HG02852 (cell line): ENCODE results near the gene PPP1R9A.

Experiments used
- ATAC-seq: cut with Tn5 transposase; IDR thresholded peaks from one replicate; pipeline ENCODE4 v1.9.1; 2021; ENCODE audit warnings: mild to moderate bottlenecking, moderate library complexity; ENCODE audit not compliant: unreplicated experiment

The PPP1R9A gene

GRCh38 chr7:95190515-95190914 lies 283.1 kb downstream of the PPP1R9A start:
- ATAC-seq, result no peak

- ATAC-seq, result no peak
These were observed 284.4 kb downstream of the PPP1R9A start for GRCh38 chr7:95191795-95192194.

DNA sequence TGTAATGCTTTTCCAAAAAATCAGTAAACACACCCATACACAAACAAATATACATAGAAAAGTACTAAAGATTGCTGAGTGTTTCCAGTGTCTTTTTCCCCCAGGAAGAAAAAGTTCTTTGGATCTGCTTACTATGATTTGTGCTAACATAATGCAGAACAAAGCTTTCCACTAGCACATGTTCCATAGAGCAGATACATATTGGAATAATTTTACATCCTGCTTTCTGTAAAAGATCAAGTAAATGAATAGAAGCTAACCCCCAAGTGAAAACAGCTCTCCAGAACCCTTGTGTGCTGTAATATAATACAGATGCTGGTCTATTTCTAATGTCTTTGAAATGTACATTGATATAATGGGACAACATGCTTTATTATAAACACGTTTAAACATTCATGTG lies 291.5 kb downstream of the PPP1R9A start:
- ATAC-seq, result no peak

DNA sequence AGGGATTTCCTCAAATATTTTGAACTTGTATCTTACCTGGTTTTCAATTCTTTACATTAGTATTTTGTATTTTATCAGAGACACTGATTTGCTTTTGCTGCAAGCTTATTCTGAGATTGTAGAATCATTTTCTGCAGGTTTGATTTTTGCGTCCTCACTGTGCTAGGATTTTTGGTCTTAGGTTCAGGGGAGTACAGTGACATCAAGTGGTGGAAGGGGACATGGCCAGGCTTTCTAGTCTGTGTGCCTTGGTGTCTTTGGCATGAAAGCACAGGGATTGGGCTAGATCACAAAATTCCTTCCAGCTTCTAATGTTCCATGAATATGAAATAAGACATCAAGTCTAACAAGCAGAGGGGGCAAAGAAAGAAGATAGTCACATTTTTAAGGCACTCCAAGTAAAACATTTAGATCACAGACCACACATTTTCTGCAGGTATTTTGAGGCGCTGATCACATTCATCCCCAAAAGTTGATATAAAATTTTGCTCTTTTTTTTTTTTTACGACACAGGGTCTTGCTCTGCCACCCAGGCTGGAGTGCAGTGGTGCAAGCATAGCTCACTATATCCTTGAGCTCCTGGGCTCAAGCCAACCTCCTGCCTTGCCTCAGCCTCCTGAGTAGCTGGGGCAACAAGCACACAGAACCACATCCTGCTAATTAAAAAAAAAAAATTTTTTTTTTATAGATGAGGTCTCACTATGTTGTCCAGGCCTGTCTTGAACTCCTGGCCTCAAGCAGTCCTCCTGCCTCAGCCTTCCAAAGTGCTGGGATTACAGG lies 292.6 kb downstream of the PPP1R9A start:
- peak; percentile 69 for ATAC-seq

DNA sequence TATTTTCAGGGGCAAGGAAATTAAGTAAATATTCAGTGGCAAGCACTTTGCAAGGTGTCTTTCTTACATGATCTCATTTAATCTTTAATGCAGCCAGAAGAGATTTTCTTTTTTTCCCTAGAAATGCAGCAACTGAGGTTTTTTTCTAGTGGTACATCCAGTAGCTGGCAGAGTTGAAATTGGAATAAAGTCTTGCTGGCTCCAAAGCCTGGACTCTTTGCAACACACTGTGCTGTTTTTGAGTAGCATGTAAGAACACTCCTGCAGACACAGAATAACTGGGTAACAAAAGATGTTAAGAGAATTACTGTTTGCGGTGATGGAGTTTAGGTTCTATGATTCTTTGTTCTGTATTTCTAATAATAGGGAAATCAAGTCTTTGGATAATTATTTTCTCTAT lies 293.3 kb downstream of the PPP1R9A start:
- no peak for ATAC-seq

DNA sequence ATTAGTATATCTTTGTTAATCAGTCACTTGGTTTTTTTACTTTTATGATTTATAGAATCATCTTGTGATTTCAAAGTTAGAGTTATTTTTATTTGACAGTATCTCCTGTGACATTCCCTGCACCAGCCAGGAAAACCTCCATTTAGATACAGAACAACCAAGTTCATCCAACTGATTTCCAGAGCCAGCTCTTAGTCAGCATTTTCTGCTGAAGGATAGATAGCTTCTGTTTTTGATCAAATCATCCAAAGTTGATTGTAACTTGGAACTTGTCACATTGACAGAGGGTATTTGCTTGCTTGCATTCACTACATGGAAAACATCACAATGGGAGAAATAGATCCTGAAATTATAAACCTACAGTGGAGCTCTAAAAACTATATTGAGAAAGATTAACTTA lies 294.3 kb downstream of the PPP1R9A start:
- ATAC-seq, result no peak

- no peak for ATAC-seq
These were observed 297.2 kb downstream of the PPP1R9A start for GRCh38 chr7:95204618-95205017.

GRCh38 chr7:95205665-95206225 lies 298.4 kb downstream of the PPP1R9A start:
- ATAC-seq, result no peak

GRCh38 chr7:95209276-95209675 lies 301.9 kb downstream of the PPP1R9A start:
- no peak for ATAC-seq

GRCh38 chr7:95209788-95210187 lies 302.4 kb downstream of the PPP1R9A start:
- ATAC-seq, result no peak

DNA sequence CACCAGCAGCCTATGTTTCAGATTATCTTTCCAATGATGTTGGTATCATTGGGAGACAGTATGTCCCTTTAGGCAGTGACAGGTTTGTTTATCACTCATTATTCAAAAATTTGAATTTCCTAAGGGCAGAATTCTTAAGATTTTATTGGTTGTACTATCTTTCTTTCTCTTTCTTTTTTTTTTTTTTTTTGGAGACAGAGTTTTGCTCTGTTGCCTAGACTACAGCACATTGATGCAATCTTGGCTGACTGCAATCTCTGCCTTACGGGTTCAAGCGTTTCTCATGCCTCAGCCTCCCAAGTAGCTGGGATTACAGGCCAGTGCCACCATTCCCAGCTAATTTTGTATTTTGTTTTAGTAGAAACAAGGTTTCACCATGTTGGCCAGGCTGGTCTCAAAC lies 305.8 kb downstream of the PPP1R9A start:
- ATAC-seq, result no peak

- no peak for ATAC-seq
These were observed 306.6 kb downstream of the PPP1R9A start for GRCh38 chr7:95213809-95214492.

GRCh38 chr7:95219721-95220120 lies 312.3 kb downstream of the PPP1R9A start:
- ATAC-seq, result no peak

- ATAC-seq, result no peak
These were observed 312.9 kb downstream of the PPP1R9A start for GRCh38 chr7:95220328-95220727.

DNA sequence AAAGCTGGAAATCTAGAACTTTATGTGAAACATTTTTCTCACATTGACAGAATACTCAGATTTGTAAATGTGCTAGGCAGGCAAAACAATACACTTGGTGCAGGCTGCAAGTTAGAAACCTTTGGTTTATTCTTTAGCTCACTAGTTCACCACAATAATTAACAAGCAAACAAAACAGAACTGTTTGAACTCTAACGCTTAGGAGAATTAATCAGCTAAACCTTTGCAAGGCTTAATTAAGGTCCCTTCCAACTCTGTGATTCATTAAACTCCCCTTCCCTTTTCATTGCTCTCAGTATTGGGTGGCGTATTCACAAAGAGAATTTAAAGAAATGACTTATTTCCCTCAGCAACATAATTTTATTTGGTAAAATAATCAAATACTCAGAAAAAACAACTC lies 317.9 kb downstream of the PPP1R9A start:
- ATAC-seq, result no peak

GRCh38 chr7:95229301-95229700 lies 321.9 kb downstream of the PPP1R9A start:
- no peak for ATAC-seq

DNA sequence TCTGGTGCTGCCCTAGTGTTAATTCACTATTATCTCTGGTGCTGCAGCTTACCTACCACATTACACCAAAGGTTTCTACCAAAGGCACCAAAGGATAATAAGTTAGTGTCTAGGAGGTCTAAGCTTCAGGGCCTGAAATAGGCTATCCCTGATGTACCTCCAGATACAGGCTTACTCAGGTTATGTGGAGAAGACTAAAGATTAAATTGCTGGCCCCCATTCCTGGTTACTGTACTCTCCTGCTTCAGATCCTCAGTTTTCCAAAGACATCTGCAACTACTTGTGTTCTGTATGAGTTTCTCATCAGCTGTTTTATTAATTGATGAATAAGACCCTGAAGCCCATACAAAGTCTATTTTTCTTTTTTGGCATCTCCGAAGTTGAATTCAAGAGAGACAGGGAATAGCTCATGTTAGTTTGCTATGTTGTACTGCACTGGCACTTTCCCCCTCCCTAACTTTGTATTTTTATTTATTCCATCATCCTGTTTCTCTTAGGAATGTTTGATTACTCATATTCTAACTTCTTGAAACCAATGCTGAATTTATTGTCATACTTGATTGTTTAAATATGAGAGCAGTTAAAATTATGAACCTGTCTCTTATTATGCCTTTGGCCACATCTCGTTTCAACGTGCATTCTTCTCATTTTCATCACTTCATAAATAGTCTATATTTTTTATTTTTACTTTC lies 331.0 kb downstream of the PPP1R9A start:
- no peak for ATAC-seq

GRCh38 chr7:95240921-95241320 lies 333.5 kb downstream of the PPP1R9A start:
- no peak for ATAC-seq

GRCh38 chr7:95242266-95242665 lies 334.9 kb downstream of the PPP1R9A start:
- ATAC-seq, result no peak

GRCh38 chr7:95244616-95245015 lies 337.2 kb downstream of the PPP1R9A start:
- no peak for ATAC-seq

DNA sequence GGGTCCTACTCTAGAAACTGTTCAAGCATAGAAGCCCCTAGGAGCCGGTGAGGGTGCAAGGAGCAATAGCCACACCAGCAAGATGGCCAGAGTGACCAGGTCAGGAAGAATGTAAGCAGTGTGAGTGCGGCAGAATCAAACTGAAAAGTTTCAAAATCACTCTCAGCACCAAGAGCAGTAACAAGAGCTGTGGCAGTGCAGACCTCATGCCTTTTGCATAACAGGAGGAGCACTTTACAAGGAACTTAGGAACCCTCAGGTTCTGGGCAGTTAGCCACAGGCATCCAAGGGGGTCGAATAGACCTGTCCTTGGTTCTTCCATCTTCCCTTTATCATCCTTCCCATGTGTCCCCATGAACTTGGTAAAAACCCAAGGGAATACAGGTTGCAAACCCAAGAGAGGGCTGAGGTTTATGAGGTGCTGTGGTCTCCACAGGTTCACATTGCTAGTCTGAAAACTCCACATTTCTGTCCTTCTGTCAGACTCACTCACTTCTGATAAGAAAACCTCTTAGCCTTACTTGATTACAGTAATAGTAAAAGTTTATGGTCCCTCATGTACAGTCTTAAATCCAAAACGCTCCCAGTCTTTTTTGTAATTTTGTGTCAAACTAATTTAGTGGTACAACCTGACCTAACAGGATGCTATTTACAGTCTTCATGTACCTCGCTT lies 338.6 kb downstream of the PPP1R9A start:
- no peak for ATAC-seq
